ENCODE measurements around the gene IER5.

DNA sequence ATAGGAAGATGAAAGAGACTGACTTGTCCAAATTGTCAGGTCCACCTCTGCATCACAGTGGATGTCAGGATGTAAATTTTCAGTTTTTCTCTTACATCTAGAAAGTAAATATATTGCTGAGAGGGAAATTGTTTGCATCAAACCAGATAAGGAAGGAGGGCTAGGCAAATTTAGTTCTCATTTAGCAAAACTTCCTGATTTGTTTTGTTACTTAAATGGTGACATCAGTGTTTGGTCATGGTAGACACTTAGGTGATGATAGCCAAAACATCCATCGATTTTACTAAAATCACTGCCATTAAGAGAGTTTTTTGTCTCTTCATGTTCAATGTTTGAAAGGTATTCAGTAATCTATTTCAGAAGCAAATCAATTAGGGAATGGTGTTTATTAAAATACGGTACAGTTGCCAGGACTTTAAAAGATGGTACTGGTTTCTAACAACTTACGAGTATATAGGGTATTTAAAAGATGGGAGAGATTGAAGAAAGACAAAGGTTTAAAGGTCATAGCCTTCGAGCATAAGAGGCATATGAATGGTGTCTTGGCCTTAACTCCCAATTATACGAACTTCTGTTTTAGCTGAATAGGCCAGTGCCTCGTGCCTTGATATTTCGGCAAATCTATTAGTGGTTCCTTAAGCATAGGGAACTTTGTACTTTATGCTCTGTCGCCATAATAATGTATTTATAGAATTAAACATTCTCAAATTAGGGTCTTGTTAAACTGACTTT, 3.0 kb downstream of the IER5 start:
- TF ChIP-seq GATA2 (IDR thresholded peaks at IDR 0.05; ENCODE audit: low read depth, low read length), result no peak
- TF ChIP-seq GATA3 (IDR thresholded peaks at IDR 0.05; ENCODE audit: low read depth, low read length), result no peak
